IPS-11a (cell line): ENCODE results near the gene COQ10A.
A peak's percentile ranks its signal among the peaks of the same experiment; 100 is the strongest.
"Not testable (repeated sequence)": the region's sequence is repeated elsewhere in the genome, so short reads cannot be mapped to it uniquely, and the experiment has no call there.

ENCODE experiments used
- H3K4me3 ChIP-seq: one replicate; pipeline ENCODE4 v1.5.1; 2013; ENCODE audit warnings: low read depth, low read length, control low read depth

The COQ10A gene

GRCh38 chr12:56274299-56274698 is 7.6 kb downstream of the COQ10A start:
- no peak overlapping the region for H3K4me3 ChIP-seq

GRCh38 chr12:56278905-56279304 is 12.2 kb downstream of the COQ10A start:
- no peak overlapping the region for H3K4me3 ChIP-seq

- H3K4me3 ChIP-seq, result no peak overlapping the region
These were observed 14.1 kb downstream of the COQ10A start for GRCh38 chr12:56280849-56281248.

- no peak overlapping the region for H3K4me3 ChIP-seq
These were observed 15.3 kb downstream of the COQ10A start for GRCh38 chr12:56282030-56282429.

GRCh38 chr12:56282579-56282978 is 15.8 kb downstream of the COQ10A start:
- H3K4me3 ChIP-seq, result no peak overlapping the region

GRCh38 chr12:56284263-56284662 is 17.5 kb downstream of the COQ10A start:
- not testable (repeated sequence) for H3K4me3 ChIP-seq

- no peak overlapping the region for H3K4me3 ChIP-seq
These were observed 19.5 kb downstream of the COQ10A start for GRCh38 chr12:56286044-56286830.

GRCh38 chr12:56288705-56289387 is 22.1 kb downstream of the COQ10A start:
- H3K4me3 ChIP-seq, result no peak overlapping the region

- no peak overlapping the region for H3K4me3 ChIP-seq
These were observed 27.1 kb downstream of the COQ10A start for GRCh38 chr12:56293795-56294194.

DNA sequence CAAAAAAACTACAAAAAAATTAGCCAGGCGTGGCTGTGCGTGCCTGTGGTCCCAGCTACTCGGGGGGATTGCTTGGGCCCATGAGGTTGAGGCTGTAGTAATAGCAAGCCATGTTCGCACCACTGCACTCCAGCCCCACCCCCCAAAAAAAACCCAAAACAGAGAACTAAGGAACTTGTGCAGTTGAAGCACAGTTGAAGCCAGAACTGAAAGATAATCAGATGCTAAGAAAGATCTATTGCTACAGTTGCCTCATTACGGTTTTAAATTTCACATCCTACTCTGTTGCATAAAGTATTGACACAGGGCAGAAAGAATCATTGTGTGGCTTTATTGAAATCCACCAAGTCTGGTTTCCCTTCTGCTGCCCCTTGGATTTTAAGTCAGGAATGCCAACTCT is 29.6 kb downstream of the COQ10A start:
- H3K4me3 ChIP-seq, result no peak overlapping the region

- H3K4me3 ChIP-seq, result no peak overlapping the region
These were observed 30.7 kb downstream of the COQ10A start for GRCh38 chr12:56297400-56297799.

DNA sequence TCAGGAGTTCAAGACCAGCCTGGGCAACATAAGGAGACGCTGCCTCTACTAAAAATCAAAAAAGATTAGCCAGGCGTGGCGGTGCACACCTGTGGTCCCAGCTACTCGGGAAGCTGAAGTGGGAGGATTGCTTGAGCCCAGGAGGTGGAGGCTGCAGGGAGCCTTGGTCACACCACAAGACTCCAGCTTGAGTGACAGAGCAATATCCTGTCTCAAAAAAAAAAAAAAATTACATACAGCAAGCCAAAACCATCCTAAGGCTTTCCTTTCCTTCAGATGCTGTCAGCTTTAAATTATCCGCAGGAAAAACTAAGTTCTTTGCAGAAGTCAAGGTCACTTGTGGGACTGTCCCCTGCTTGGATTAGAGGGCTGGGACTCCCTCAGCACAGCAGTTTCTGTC is 32.1 kb downstream of the COQ10A start:
- no peak overlapping the region for H3K4me3 ChIP-seq

- H3K4me3 ChIP-seq, result peak overlapping the region; percentile 62
These were observed 32.6 kb downstream of the COQ10A start for GRCh38 chr12:56299308-56299852.

DNA sequence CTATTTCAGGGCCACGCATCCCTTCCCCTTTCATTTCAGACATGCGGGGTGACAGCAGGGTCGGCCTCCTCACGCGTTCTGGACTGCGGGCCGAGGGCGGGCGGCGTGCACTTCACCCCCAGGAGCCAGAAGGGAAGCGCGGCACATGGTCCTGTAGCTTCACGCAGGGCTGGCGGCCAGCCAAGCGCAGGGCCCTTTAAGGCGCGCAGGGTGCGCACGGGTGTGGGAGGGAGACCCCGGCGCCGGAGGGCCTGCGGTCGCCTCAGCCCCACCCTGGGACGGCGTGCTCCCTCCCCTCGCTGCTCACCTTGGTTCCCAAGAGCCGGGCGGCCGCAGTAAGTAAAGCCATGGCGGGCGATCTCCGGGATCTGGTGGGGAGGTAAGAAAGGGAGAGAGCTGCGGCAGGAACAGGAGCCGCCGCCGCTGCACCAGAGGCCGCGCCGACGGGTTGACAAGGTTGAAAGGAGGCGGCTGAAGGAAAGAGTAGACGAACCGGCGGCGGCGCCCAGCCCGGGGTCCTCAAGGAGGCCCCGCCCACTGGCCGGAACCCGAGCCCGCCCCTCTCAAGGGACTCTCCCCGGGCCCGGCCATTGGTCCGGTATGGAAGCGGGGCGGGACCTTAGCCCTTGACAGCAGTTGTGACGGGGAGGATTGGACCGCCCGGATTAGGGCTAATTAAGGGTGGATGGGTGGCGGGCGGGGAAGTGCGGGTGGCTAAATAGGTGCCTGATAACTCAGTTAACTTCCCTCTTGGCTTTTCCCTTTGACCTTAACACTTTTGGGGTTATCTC is 33.3 kb downstream of the COQ10A start, which contains the start of gene CS:
Gene CS (minus strand): TSS at position 478 of the 791 bp plus-strand sequence. CDS start 129 bp downstream, at position 349.
- H3K4me3 ChIP-seq, result peak within 1 kb of the TSS; percentile 62

- H3K4me3 ChIP-seq, result peak overlapping the region; percentile 29
These were observed 34.1 kb downstream of the COQ10A start for GRCh38 chr12:56300644-56301464.

DNA sequence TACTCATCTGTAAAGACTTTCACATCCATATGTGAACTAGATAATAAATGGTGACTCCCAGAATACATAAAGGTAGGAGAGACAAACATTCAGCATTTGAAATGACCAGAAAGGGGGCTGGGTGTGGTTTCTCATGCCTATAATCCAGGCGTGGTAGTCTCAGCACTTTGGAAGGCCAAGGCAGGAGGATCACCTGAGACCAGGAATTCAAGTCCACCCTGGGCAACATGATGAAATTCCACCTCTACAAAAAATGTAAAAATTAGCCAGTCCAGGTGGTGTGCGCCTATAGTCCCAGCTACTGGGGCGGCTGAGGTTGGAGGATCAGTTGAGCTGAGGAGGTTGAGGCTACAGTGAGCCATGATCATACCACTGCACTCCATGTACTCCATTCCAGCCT is 37.5 kb downstream of the COQ10A start:
- no peak overlapping the region for H3K4me3 ChIP-seq

DNA sequence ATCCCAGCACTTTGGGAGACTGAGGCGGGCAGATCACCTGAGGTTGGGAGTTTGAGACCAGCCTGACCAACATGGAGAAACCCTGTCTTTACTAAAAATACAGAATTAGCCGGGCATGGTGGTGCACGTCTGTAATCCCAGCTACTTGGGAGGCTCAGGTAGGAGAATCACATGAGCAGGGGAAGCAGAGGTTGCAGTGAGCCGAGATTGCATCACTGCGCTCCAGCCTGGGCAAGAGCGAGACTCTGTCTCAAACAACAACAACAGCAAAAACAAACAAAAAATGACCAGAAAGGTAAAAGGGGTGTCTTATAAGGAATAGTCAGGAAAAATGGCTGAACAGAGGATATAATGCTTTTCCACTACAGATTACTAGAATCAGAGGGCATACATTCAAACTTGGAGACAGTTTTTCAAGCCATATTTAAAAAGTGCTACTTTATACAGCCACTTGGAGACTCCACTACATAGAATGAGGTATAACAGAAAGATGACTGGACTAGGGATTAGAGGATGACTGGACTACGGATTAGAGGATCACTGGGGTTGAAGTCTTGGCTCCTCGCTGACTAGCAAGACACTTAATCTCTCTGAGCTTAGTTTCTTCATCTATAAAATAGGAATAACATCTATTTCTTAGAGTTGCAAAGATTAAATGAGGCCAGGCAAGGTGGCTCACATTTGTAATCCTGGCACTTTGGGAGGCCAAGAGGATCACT is 38.3 kb downstream of the COQ10A start:
- no peak overlapping the region for H3K4me3 ChIP-seq

- no peak overlapping the region for H3K4me3 ChIP-seq
These were observed 40.7 kb downstream of the COQ10A start for GRCh38 chr12:56307221-56307965.

DNA sequence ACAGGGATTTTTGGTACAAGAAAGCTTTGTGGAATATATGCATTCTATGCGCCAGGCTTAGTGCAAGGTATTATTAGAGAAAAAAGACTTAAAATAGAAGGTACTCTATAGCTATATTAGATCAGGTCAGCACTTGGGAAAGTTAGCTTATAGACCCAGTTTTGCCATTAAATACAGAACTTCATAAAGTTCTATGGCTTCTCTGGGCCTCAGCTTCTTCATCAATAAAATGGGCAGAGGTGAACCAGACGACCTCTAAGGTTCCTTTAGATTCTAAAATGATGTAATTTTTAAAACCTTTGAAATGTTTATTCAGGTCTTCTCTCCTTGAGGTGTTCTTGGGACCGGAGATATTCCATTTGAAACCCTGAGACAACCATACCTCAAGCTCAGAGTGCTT is 42.0 kb downstream of the COQ10A start:
- no peak overlapping the region for H3K4me3 ChIP-seq
